SK-N-MC (cell line): ENCODE results near the gene SMG9.

Experiments
- EZH2 ChIP-seq: fragments of 200-600 bp; sonication (generic); IDR thresholded peaks from one replicate; pipeline ENCODE4 v1.6.1; 2017; ENCODE audit warnings: antibody characterized with exemption
- POLR2AphosphoS5 ChIP-seq: IDR thresholded peaks from 2 replicates; pipeline ENCODE4 v1.6.1; 2012; ENCODE audit warnings: mild to moderate bottlenecking, low read depth, low read length, borderline replicate concordance

GRCh38 chr19:43704002-43704705, 50.6 kb downstream of the SMG9 start:
- no peak for TF ChIP-seq POLR2AphosphoS5
- TF ChIP-seq EZH2: no peak
